NCI-H1417 (cell line): ENCODE data around the gene LRRC8B.
"Not testable (repeated sequence)": the region's sequence is repeated elsewhere in the genome, so short reads cannot be mapped to it uniquely, and the experiment has no call there.

Source experiments
- DNase-seq, 3 experiments: peaks; one replicate each; lab custom pipeline; 2025; lab: John Stamatoyannopoulos, UW

The LRRC8B gene

DNA sequence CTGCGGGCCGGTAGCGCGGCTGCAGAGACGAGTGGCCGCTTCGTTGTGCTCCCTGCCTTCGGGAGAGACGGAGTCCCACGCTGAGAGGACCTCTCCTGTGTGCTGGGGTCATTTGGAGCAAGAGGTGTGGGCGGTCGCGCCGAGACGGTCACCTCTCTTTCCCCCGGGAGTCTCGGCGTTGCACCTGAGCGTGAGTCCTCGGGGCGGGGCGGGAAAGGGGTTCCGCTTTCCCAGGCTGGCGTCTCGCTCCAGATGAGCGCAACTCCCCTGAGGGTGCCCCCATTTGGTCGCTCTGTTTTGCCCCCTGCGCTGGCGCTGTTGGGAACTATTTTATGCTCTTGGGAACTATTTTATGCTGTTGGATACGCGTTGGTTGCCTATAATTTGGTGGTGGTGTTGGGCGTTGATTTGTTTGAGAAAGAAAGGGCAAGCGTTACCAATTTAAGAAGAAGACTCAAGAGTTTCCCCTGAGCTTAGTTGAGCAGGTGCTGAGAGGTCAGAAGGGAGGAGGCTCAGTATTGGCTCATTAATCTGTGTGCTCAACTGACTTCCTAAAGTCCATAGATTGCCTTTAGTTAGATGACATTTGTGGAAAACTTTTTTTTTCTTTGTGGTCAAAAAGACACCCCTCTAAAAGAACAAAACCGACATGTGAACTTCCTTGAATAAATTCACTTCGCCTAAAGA lies 683 bp downstream of the LRRC8B start:
- peak; percentile 69 to 93 (median 90) for DNase-seq

DNA sequence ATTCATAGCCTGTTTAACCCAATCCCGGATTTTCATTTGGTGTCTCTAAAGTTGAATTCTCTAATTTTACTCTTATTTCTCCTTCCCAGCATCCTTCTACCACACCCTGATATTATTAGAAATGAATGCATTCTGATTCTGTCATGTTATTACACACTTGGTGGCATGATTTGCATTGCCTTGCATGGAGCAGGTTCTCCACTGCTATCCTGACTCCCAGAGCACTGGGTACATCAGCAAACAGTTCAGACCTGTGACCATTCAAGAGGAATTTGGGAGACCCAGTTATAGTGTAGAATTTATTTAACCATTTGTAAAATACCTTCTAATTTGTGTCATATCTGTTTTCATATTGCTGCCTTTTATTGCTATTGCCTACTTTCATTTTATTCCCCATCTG lies 2.6 kb downstream of the LRRC8B start:
- no peak for DNase-seq

DNA sequence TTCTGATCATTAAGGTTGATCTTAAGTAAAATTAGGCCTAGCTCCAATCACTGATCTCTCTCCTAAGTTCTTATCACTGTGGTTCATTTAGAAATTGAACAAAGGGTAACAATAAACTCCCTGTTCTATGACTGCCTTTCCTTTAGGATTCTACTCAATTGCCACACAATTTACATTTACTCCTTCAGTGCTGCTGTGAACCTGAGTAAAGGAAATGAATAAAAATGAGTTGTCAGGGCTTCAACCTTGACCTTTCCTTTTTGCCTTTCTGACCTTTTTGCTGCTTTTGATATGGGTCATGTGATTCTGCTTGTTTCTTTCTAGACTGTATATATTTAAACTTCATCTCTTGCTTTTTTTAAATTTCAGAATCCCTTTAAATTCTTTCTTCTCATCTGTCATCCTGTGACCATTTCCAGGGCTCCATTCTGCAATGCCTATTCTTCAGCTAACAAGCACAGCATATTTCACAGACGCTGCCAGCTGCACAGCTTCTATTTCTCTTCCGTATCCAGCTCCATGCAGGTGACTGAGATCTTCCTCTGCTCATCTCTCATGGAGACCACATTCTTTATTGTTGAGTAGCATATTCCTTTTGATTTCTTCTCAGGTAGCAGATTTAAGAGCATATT lies 3.2 kb downstream of the LRRC8B start:
- DNase-seq = no peak

DNA sequence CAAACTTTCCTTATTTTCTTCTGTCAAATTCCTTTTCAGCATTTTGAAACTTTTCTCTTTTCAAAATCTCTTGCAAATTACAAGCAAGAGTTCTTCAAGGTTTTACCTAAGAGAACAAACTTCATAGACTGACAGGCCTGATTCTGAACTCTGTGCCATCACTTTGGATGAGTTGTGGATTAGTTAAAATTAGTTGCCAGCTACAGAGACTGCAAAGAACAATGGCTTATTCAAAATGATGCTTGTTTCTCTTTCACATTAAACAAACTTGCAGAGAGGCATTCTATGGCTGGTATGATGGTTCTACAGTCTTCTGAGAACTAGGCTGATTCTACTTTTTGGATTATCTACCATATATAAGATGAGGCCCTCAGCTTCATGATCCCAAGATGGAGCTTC lies 3.8 kb downstream of the LRRC8B start:
- DNase-seq = no peak

DNA sequence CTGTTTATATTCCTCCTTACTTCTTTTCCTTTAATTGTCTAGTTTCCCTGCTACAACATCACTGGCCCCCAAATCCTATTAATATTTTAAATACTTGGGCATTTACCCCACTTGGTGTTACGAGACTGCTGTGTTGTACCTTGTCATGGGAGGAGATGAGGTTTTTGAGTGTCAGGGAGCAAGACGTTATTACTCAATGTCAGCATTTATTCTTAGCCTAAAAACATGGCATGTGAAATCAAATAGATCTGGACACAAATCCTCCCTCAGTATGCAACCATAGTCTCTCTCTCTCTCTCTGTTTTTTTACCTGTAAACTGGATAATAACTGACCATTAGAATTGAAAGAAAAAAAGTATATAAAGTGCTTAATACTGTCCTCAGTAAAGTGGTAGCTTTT lies 4.6 kb downstream of the LRRC8B start:
- DNase-seq = no peak

DNA sequence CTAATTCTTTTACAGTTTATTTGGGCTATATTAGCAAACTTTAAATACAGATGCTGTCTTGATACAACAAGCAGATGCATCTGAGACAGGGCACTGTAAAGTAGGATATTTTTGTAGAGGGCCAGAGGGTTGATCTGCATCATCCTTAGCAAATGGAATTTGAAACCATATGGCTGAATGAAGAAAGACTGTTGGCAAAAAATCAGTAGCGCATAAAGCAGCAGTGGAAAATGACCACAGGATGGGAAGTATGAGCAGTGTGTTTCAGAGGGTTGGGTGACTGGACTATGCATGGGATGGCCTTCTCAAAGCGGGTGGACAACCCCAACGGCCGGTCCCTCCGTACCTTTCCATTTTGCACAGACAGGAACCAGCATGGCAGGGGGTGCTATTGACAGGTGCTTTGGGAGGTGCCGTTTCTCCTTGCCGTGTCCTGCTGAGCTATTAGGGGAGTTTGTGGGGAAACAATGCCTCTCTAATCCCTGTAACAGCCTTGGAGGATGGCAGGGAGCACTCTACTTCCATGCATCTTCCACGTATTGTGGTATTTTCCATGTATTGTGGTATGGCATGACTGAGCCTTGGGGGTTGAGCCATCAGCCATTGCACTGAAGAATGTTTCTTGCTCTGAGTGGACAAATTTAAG lies 5.9 kb downstream of the LRRC8B start:
- peak in 2 of 3 experiments; percentile 2 to 24 for DNase-seq

DNA sequence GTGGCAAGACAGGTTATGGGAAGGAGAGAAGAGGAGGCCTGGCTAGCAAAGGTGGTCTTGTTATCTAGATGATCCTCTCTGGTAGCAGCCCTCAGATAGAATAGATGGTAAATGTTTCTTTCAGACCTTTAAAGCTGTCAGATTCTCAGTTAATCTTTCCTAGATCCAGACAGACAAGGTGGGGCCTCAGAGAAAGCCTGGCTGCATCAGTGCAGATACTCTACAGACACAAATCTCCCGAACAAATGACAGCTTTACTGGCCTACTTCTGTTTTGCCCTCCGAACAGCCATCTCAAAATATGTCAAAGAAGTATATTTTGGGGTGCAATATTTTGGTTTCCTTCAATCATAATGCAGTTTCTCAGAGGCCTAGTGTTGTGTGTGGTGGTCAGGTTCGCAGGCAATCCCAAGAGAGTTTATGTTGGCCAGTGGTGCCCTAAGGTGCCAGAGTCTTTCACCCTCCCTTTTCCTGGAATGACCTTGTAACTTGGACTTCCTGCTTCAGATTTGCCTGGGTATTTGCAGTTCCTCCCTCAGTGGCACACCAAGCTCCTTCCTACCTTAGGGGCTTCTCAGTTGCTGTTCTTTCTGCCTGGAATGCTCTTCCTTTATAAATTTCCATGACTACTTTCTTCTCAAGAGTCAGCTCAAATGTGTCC lies 7.0 kb downstream of the LRRC8B start:
- no peak for DNase-seq

DNA sequence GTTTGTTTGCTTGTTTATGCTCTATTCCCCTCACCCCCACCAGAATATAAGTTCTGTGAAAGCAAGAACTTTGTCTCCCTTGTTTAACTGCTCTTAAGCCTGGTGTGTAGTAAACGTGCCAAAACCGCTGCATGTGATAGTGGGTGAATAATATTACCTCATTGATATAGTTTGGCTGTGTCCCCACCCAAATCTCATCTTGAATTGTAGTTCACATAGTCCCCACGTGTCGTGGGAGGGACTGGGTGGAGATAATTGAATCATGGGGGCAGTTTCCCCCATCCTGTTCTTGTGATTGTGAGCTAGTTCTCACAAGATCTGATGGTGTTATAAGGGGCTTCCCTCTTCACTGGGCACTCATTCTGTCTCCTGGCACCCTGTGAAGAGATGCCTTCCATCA lies 7.6 kb downstream of the LRRC8B start:
- DNase-seq = no peak

DNA sequence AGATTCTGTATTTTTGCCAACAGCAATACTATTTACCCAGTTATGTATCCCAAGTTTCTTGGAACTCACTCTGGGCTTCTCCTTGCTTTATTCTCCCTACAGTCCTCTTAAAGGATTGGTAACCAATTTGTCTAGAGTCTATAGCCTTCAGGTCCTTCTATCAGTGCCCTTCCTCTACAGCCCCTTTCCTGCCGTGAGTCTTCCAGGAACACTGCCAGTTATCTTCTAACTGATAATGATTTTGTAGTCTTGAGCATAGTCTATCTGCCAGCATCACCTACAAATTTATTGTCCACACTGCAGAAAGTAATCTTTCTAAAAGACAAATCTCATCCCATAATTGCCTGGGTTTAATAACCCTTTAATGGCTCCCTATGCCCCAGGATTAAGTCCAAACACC lies 8.2 kb downstream of the LRRC8B start:
- DNase-seq = no peak

DNA sequence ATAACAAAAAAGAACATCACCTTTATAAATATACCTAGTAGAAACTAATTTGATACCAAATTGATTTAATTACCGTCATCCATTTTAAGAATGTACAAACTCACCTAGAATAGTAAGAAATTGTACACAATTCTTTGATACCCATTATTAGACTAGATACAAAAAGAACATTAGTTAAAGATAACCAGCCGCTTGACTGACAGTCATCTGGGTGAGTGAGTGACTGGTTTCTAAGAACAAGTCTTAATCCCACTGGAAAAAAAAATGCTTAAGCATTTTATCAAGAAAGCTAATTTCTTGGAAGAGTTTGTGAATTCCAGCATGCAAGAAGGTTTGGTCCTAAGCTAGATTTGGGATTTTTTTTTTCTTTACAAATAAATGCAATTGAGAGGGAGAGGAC lies 10.9 kb downstream of the LRRC8B start:
- DNase-seq = no peak

DNA sequence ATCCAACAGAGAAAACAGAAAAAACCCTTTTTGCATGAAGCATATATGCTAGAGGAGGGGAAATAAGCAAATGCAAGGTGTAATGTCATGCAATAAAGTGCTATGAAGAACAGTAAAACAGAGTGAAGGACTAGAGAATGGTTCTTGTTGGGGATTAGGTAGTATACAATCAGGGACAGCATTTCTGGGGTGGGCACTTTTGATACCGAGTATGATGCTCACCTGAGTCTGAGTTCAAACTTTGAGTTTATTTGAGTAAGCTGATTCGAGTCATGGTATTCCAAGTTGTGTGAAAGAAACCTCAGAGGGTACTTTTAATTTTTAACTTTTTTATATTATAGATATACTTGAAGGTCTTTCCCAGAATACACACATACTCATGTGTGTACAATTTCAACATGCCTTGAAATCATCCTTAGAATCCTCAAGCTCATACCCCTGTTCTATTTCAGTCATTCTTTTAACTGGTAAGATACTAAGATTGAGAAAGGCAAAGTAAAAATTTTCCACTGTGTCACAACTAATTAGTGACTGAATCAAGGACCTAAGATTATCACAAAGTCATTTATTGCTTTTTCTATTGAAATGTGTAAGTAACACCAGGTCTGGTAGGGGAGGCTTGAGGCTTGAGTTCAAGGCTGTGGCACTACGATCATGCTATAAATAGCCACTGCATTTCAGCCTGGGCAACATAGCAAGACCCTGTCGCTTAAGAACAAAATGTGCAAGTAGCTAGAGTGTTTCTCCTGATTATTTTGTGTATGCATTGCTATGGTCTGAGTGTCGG lies 12.1 kb downstream of the LRRC8B start:
- DNase-seq = no peak

DNA sequence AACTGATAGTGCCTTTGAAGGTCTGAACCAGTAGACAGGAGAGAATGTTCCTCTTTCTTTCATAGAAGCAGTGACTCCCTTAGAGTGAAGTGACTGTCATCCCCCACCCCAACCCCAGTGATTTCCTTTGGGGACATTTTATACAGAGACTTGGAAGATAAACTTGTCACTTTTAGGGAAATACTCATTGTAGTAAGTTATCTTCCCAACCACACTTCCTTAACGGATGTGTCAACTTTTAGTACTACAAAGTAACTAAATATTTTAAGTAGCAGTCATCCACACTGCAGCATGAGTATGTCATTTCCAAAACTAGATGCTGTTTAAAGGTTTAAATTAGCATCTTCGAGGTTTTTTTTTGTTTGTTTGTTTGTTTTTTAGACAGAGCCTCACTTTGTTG lies 13.7 kb downstream of the LRRC8B start:
- no peak for DNase-seq

DNA sequence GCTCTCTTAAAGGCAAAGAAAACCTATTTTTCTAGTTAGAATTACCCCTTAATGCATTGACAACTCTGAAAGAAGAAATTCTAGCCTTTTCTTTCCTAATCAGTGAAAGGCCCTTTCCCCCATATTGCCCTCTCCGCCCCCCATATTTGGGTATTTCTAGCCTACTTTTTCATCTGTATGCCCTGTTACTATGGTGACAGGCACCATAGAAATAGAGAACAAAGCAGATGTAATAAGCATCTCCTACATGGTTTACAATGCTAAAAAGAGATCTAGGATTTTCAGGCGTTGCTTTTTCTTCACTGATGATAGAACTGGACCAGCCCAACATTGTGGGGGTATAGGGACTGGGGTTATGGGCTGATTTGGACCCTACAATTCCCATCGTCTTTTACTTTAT lies 14.5 kb downstream of the LRRC8B start:
- DNase-seq = no peak

DNA sequence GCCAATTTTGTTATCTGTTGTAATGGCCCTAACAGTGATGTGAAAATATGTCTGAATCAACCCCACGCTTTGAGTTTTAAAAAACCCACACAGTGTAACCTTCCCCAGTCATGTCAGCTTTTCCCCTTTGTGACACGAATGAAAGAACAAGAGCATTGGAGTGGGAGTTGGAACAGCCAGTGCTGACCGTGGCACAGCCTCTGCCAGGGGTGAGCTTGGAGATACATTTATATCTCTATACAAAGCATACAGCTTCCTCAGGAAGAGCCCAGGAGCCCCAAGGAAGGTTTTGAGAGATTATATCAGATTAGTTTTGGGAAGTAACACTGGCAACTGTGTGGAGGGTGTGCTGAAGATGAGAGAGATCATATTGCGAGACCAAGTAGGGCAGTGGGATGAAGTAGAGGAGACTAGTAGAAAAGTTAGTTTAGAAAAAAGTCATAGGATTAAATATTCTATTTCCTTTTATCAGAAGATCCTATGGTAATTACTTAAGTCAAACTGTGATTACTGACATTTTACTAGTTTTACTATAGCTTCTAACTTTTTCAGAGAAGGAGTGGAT lies 15.9 kb downstream of the LRRC8B start:
- no peak for DNase-seq

DNA sequence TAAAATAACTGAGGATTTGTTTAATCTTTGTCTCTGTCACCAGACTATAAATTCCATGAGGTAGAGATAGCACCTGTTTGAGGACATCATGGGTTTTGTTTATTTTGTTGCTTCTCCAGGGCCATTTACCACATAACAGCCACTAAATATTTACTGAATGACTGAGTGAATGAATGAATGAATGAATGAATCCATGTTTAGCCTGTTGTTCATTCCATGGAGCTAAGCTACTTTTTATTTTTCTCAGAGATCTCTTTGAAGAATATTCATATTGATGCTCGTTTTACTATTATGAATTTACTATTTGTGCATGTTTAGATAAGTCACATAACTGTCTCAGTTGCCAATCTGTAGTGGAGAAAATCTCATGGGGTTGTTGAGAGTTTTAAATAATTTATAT lies 17.7 kb downstream of the LRRC8B start:
- no peak for DNase-seq

DNA sequence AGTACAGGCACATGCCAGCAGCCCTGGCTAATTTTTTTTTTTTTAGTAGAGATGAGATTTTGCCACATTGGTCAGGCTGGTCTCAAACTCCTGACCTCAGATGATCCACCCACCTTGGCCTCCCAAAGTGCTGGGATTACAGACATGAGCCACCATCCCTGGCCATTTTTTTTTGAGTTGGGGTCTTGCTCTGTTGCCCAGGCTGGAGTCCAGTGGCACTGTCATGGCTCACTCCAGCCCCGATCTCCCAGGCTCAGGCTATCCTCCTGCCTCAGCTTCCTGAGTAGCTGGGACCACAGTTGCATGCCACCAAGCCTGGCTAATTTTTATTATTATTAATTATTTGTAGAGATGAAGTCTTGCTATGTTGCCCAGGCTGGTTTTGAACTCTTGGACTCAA lies 19.0 kb downstream of the LRRC8B start:
- not testable (repeated sequence) for DNase-seq

DNA sequence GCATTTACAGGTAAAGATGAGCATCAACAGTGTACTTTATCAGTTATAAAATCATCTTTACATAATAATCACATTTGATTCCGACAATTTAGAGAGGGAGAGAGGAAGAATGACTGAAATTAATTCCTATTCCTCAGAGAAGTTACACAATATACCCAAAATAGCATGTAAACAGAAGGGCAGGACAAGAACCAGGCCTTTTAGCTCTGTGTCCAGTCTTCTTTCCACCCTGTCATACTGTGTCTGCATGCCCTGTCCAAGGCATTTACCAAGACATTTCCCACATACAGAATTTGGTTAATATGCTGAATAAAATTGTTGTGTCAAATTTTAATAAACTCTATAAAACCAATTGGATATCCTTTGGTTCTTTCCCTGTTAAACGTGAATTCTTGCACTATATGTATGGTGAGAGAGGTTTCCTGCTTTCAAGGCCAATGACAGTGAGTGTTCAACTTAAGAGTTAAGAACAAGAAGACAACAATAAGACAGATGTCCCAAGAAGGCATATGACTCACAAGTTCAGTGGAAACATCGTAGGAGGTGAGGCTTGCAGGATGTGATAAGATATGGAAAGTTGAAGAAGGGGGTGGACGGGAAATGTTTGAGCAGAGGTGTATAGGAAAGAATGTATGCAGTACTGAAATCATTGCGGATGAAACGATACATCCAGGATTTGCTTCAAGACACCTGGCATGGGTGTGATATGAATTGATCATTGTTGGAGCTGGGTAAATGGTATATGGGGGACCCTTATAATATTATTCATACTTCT lies 20.8 kb downstream of the LRRC8B start:
- DNase-seq = no peak

DNA sequence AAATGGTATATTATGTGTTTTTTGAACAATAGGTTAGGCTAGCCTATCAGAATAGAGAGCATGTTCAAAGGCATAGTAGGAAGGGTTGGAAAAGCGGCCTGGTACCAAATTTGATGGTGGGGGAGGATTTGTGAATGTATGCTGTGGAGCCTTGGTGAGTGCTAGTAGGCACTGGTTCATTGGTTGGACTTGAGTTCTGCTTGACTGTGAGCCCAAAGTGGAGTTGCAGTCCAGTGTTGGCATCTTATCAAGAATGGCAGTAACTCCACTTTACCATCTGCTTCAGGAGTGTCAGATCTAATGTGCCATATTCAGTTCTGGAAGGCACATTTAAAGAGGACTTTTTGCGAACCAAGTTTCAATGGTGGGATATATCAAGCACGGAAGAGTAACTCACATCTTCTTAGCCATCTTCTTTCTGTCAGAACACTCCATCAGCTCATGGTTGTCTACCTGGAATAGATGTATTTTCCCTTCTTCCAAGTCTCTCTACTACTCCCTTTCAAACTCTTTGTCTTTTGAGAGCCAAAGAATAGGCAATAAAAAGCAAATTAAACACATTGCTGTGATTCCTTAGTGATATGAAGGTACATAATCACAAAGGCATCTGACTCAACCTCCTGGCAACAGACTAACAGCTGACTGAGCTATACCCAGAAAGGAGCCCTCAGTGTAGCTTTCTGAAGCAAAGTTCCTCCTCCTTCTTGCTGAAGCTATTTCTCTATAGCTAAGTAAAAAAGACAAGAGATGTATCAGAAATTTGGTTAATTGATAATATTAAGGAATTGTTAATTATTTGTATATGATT lies 21.7 kb downstream of the LRRC8B start:
- DNase-seq = no peak

DNA sequence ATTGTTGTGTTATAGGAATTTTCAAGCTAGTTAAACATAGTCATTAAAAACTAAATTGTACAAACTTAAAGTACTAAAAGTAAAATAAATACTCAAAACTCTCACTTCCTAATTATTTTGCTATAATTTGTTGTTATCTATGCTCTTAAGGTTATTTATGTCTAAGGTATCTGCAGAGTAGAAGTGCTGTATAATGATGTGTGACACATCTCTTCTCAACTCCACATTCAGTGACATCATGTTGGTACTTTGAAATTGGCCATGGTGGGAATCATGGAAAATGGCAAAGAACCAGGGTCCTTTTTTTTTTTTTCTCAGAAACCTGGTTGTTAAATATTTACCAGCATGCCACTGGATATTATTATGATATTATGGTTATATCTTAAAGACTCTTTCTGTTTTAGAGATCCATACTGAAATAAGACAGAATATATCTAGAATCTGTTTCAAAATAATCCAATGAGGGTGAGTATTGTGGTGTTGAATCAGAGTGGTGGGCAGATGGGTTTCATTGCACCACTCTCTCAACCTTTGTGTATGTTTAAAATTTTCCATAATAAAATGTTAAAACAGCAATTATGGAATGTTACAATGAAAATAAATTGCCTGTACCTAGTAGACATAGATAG lies 22.4 kb downstream of the LRRC8B start:
- no peak for DNase-seq
